T-helper 17 cell (primary cell): Measurements from ENCODE around the gene IL3RA. TPM values are rescaled to one million over a fixed set of nuclear protein-coding genes. Genes with fewer than 3 reads are reported as not detected.
"Not testable (repeated sequence)": the region's sequence is repeated elsewhere in the genome, so short reads cannot be mapped to it uniquely, and the experiment has no call there.

Experiments used
- ATAC-seq: fragments of 150-1000 bp; cut with Tn5 transposase; 2 replicates; pipeline ENCODE4 v1.10.0; 2021; ENCODE audit warnings: mild to moderate bottlenecking, moderate library complexity
- DNase-seq, 3 donors: peaks; one replicate each; pipeline versions ENCODE4 v3.0.0 to v3.0.0-alpha.2; 2020 to 2021
- H3K9me3 ChIP-seq: one replicate; pipeline ENCODE4 v1.7.0; 2013; ENCODE audit warnings: low read length, mild to moderate bottlenecking; ENCODE audit not compliant: control insufficient read depth, poor library complexity, severe bottlenecking
- H3K27ac Mint-ChIP-seq: one replicate; pipeline ENCODE4 v1.8.0; 2022; ENCODE audit warnings: mild to moderate bottlenecking, moderate library complexity, mixed read lengths
- H3K27me3 Mint-ChIP-seq: one replicate; pipeline ENCODE4 v1.8.0; 2022; ENCODE audit warnings: mixed read lengths
- H3K36me3 Mint-ChIP-seq: one replicate; pipeline ENCODE4 v1.8.0; 2022; ENCODE audit warnings: low read depth, mixed read lengths
- H3K4me1 Mint-ChIP-seq: one replicate; pipeline ENCODE4 v1.8.0; 2022; ENCODE audit warnings: mild to moderate bottlenecking, mixed read lengths
- H3K4me3 Mint-ChIP-seq: one replicate; pipeline ENCODE4 v1.8.0; 2022; ENCODE audit warnings: mild to moderate bottlenecking, moderate library complexity, mixed read lengths
- total RNA-seq, 4 donors: library from RNA in 2 of 4; stranded (reverse) in 2 of 4; gene quantifications; one replicate each; pipeline ENCODE4 v1.2.3 and lab custom pipeline; 2022 to 2026

Gene IL3RA
- total RNA-seq, 2 donors from 2014 or later: 0.60 to 2.8 TPM

DNA sequence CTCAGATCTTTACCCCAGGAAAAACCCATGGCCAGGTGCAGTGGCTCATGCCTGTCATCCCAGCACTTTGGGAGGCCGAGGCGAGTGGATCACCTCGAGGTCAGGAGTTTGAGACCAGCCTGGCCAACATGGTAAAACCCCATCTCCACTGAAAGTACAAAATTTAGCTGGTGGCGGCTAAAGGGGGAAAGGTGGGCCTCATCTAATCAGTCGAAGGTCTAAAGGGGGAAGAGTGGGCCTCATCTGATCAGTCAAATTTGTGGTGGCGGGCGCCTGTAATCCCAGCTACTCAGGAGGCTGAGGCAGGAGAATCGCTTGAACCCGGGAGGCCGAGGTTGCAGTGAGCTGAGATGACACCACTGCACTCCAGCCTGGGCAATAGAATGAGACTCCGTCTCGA, 27.7 kb upstream of the IL3RA start:
- ATAC-seq, DNase-seq, H3K4me1 Mint-ChIP-seq, H3K27ac Mint-ChIP-seq, H3K27me3 Mint-ChIP-seq, H3K36me3 Mint-ChIP-seq, H3K9me3 ChIP-seq: not testable (repeated sequence)
- H3K4me3 Mint-ChIP-seq: peak overlapping the region; percentile 15

DNA sequence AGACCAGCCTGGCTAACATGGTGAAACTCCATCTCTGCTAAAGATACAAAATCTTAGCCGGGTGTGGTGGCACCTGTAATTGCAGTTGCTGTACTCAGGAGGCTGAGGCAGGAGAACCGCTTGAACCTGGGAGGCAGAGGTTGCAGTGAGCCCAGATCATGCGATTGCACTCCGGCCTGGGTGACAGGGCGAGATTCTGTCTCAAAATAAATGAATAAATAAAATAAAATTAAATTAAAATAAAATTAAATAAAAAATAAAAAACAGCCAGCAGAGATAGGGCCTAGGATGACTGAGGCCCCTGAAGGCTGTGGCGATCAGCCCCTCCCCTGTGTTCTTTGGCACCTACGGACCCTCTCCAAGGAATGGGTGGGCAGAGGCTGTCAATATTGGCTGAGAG, 22.8 kb upstream of the IL3RA start:
- H3K9me3 ChIP-seq: no peaks in the 10 kb centered on the region
- DNase-seq: no peak
- no peak overlapping the region for H3K27ac Mint-ChIP-seq
- no peak overlapping the region for H3K4me3 Mint-ChIP-seq
- no peaks in the 10 kb centered on the region for H3K36me3 Mint-ChIP-seq
- H3K4me1 Mint-ChIP-seq: no peaks in the 10 kb centered on the region
- ATAC-seq: no peak
- no peaks in the 10 kb centered on the region for H3K27me3 Mint-ChIP-seq

DNA sequence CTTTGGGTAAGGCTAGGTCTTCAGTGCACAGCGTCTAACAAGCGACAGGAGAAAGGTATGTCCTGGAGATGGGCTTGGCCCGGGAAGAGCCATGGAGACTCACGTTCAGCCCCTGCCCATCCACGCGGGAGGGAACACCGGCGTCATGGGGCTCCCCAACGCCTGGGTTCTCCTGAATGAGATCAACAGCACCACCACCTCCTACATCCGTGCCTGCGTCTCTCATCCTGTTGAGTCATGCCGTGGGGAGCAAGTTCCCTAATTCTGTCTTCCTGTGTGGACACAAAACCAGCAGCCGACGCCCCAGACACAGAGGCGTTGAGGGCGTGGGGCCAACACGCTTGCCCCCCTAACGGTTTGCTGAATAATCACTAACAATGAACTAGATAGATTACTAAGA, 20.1 kb upstream of the IL3RA start:
- no peak overlapping the region for H3K27ac Mint-ChIP-seq
- H3K4me1 Mint-ChIP-seq: no peaks in the 10 kb centered on the region

DNA sequence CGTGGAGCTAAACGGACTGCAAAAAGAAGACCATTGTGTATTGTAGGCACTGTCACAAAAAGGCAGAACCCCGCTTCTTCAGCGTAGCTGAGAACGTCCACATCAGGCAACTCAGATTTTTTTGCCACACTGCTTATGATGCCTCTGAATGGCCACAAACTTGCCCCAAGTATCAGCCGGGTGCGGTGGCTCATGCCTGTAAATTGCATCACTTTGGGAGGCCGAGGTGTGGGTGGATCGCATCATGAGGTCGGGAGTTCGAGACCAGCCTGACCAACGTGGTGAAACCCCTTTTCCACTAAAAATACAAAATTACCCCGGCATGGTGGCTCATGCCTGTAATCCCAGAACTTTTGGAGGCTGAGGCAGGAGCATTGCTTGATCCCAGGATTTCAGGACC, 14.9 kb upstream of the IL3RA start:
- Mint-ChIP-seq H3K4me3 (no peak overlapping the region), H3K27ac (no peak overlapping the region), H3K4me1 (peaks cover 3% of the 10 kb centered on the region), H3K36me3 (no peaks in the 10 kb centered on the region), H3K27me3 (peaks cover 18% of the 10 kb centered on the region)
- DNase-seq (no peak), ATAC-seq (no peak)
- H3K9me3 ChIP-seq: no peaks in the 10 kb centered on the region

More for the DNA sequence above, 20.1 kb upstream of the IL3RA start:
- Mint-ChIP-seq H3K36me3 (no peaks in the 10 kb centered on the region), H3K4me3 (no peak overlapping the region), H3K27me3 (peaks cover 7% of the 10 kb centered on the region)
- ATAC-seq: peak; percentile 55
- H3K9me3 ChIP-seq: no peaks in the 10 kb centered on the region
- no peak for DNase-seq

DNA sequence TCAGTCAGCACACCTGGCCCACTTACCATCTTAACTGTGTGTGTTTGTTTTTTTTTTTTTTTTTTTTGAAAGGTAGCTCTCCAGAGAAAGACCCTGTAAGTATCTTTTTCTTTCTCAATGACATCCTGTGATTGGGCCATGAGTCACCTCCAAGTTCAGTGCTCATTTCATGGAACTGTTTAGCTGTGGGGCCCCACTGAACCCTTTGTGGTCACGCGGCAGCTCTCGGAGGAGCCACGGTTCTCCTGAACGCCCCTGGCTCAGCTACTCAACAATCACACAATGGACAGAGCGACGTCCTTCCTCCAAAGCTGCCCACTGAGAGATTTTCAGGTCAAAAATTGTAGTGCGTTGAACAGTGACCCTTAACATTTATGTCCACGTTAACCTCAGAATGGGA, 14.2 kb upstream of the IL3RA start:
- ATAC-seq (no peak), DNase-seq (no peak)
- Mint-ChIP-seq H3K36me3 (no peaks in the 10 kb centered on the region), H3K4me3 (no peak overlapping the region), H3K4me1 (peaks cover 3% of the 10 kb centered on the region), H3K27ac (no peak overlapping the region), H3K27me3 (peaks cover 18% of the 10 kb centered on the region)
- H3K9me3 ChIP-seq: no peaks in the 10 kb centered on the region

DNA sequence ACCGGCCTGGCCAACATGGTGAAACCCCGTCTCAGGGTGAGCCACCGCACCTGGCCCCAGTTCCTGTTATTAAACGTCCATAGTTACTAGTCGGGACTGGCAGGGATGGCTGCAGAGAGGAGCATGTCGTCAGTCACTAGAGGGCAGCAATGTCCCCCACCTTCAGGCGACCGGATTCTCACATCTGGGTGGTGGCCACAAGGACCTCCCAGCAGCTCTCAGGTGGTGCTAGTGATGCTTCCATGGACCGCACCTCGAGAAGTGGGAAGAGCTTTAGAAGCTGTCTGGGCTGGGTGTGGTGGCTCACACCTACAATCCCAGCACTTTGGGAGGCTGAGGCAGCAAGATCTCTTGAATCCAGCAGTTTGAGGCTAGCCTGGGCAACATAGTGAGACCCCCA, 13.3 kb upstream of the IL3RA start:
- no peak overlapping the region for H3K4me3 Mint-ChIP-seq
- H3K4me1 Mint-ChIP-seq: peaks cover 3% of the 10 kb centered on the region
- H3K27me3 Mint-ChIP-seq: peaks cover 18% of the 10 kb centered on the region
- H3K27ac Mint-ChIP-seq: no peak overlapping the region
- no peaks in the 10 kb centered on the region for H3K9me3 ChIP-seq
- DNase-seq (peak in 2 of 3 donors; percentile 13 to 21), ATAC-seq (peak; percentile 76)
- no peaks in the 10 kb centered on the region for H3K36me3 Mint-ChIP-seq

- H3K4me3 Mint-ChIP-seq: no peak overlapping the region
- DNase-seq: no peak
- no peaks in the 10 kb centered on the region for H3K9me3 ChIP-seq
- peaks cover 11% of the 10 kb centered on the region for H3K27me3 Mint-ChIP-seq
- ATAC-seq: no peak
- H3K4me1 Mint-ChIP-seq: peaks cover 3% of the 10 kb centered on the region
- no peaks in the 10 kb centered on the region for H3K36me3 Mint-ChIP-seq
- no peak overlapping the region for H3K27ac Mint-ChIP-seq
Observed at GRCh38 chrX:1325515-1326116, 11.0 kb upstream of the IL3RA start.

DNA sequence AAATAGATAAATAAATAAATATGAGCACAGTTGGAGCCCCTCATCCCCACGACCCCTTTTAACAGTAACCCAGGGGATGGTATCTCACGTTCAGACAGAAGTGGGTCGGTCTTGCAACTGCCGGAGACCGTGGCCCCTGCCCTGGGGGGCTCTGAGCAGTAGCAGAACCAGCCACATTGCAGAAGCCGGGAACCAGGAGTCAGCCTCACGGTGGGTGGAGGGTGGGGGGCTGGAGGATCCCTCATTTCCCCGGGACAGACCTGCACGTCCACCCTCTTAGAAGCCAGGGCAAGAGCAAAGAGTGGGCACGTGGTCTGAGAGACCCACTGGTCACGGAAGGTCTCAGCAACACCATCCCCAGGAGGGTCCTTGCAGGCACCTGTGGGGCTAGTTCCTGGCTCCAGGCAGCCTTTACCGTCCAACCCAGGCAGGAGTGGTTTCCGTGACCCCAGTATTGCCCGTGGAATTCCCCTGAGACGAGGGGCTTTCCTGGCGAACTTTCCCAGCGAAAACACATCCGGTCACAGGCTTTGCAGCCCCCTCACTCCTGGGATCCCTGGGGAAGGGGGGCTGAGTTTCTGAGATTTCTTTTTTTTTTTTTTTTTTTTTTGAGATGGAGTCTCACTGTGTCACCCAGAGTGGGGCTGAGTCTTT, 8.8 kb upstream of the IL3RA start:
- Mint-ChIP-seq H3K27ac (peak overlapping the region; percentile 11), H3K27me3 (peaks cover 5% of the 10 kb centered on the region), H3K4me1 (peaks cover 3% of the 10 kb centered on the region), H3K36me3 (no peaks in the 10 kb centered on the region), H3K4me3 (no peak overlapping the region)
- H3K9me3 ChIP-seq: no peaks in the 10 kb centered on the region
- DNase-seq (no peak), ATAC-seq (no peak)

DNA sequence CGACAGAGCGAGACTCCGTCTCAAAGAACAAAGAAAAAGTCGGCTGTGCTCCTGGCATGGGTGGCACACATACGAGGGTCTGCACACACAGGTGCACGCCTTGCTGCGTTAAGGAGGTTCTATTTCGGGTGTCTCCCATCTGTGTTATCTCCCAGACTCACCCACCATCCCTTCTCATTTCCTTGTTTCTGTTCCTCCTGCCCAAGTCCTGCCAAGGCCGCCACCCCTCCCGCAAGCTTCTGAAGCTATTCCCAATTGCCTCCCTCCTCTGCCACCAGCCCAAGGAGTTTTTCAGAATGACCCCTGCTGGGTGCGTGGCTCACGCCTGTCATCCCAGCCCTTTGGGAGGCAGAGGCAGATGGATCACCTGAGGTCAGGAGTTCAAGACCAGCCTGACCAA, 6.0 kb upstream of the IL3RA start:
- Mint-ChIP-seq H3K4me3 (no peak overlapping the region), H3K27ac (no peak overlapping the region), H3K4me1 (no peaks in the 10 kb centered on the region), H3K27me3 (no peaks in the 10 kb centered on the region), H3K36me3 (no peaks in the 10 kb centered on the region)
- no peak for ATAC-seq
- no peak for DNase-seq
- no peaks in the 10 kb centered on the region for H3K9me3 ChIP-seq

- not testable (repeated sequence) for H3K4me3 Mint-ChIP-seq, H3K9me3 ChIP-seq, ATAC-seq, H3K27ac Mint-ChIP-seq, DNase-seq, H3K36me3 Mint-ChIP-seq
- Mint-ChIP-seq H3K4me1 (peaks cover 12% of the 10 kb centered on the region), H3K27me3 (peaks cover 14% of the 10 kb centered on the region)
Observed at GRCh38 chrX:1332433-1332832, 4.2 kb upstream of the IL3RA start.

DNA sequence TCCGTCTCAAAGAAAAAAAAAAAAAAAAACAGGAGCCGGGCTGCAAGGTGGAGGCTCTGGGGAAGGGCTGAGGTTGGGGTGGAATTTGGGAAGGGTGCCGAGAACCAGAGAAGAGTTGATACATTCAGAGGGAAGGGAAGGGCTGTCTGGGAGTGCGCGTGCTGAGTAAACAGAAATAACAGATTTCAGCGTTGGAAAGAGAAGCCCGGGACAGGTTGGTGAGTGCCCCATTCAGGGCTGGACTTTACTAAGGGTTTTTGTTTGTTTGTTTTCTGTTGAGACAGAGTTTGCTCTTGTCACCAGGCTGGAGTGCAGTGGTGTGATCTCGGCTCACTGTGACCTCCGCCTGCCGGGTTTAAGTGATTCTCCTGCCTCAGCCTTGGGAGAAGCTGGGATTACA, 1.7 kb upstream of the IL3RA start:
- peaks cover 12% of the 10 kb centered on the region for H3K4me1 Mint-ChIP-seq
- ATAC-seq (no peak), DNase-seq (no peak)
- H3K27me3 Mint-ChIP-seq: peaks cover 21% of the 10 kb centered on the region
- H3K4me3 Mint-ChIP-seq: no peak overlapping the region
- no peak overlapping the region for H3K27ac Mint-ChIP-seq
- no peaks in the 10 kb centered on the region for H3K36me3 Mint-ChIP-seq
- H3K9me3 ChIP-seq: peaks cover 3% of the 10 kb centered on the region

DNA sequence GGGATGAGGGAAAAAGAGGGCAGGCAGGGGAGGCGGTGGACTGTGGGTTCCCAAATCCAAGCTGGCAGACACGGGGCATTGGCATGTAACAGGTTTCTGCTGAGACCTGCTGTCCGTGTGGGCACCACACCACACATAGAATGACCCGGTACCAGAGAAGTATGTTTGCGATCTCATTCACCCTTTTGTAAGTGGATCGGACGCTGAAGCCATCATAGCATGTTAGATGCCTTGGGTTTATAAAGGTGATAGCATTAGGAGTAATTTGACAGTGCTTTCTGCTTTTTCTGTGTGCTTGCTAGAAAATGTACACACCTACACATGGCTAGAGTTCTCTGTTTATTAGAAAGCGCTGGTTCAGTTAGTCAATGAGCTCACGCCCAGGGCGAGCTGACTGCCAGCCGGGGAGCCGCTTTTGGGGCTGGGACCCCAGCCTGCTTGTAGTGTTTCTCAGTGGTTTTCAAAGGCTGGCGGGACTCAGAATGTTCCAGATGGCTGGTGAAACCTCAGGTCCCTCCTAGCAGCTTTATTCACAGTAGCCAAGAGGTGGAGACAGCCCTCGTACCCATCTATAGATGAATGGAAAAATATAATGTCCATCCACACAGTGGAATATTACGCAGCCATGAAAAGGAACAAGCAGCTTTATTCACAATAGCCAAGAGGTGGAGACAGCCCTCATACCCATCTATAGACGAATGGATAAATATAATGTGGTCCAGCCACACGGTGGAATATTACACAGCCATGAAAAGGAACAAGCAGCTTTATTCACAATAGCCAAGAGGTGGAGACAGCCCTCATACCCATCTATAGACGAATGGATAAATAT, 579 bp downstream of the IL3RA start:
- DNase-seq (no peak), ATAC-seq (peak; percentile 20)
- H3K27ac Mint-ChIP-seq: peak overlapping the region; percentile 59
- H3K9me3 ChIP-seq: peaks cover 3% of the 10 kb centered on the region
- H3K27me3 Mint-ChIP-seq: peaks cover 21% of the 10 kb centered on the region
- peak overlapping the region; percentile 80 for H3K4me3 Mint-ChIP-seq
- peaks cover 12% of the 10 kb centered on the region for H3K4me1 Mint-ChIP-seq
- no peaks in the 10 kb centered on the region for H3K36me3 Mint-ChIP-seq

- H3K4me3 Mint-ChIP-seq: no peak overlapping the region
- peaks cover 3% of the 10 kb centered on the region for H3K9me3 ChIP-seq
- H3K27ac Mint-ChIP-seq: no peak overlapping the region
- peaks cover 14% of the 10 kb centered on the region for H3K27me3 Mint-ChIP-seq
- ATAC-seq (no peak), DNase-seq (no peak)
- H3K36me3 Mint-ChIP-seq: no peaks in the 10 kb centered on the region
- H3K4me1 Mint-ChIP-seq: peaks cover 7% of the 10 kb centered on the region
Observed at GRCh38 chrX:1341545-1342184, 5.1 kb downstream of the IL3RA start.
